Activated CD8-positive, alpha-beta T cell treated with anti-CD3 and anti-CD28 coated beads for 36 hours (primary cell): ENCODE measurements around the gene TMEM127. TPM values are rescaled to one million over a fixed set of nuclear protein-coding genes. Genes with fewer than 3 reads are reported as not detected.

Experiments
- ATAC-seq: fragments of 200-7000 bp; cut with Tn5 transposase; one replicate; pipeline ENCODE4 v1.10.0; 2021; ENCODE audit warnings: mild to moderate bottlenecking, moderate library complexity
- CTCF ChIA-PET: fragments of 350-600 bp; sonication (Branson Sonifier 250); formaldehyde crosslinking; loops from one replicate; lab custom pipeline; 2021; ENCODE audit warnings: antibody characterized with exemption; lab: Charles Lee
- POLR2A ChIA-PET: fragments of 350-600 bp; sonication (Branson Sonifier 250); formaldehyde crosslinking; loops from one replicate; lab custom pipeline; 2021; ENCODE audit warnings: antibody characterized with exemption; lab: Charles Lee
- DNase-seq: peaks from one replicate; pipeline ENCODE4 v3.0.0-alpha.2; 2020
- H3K27ac Mint-ChIP-seq: one replicate; pipeline ENCODE4 v1.8.0; 2021; ENCODE audit warnings: mild to moderate bottlenecking, mixed read lengths
- H3K27me3 Mint-ChIP-seq: one replicate; pipeline ENCODE4 v1.8.0; 2021; ENCODE audit warnings: mixed read lengths
- H3K36me3 Mint-ChIP-seq: one replicate; pipeline ENCODE4 v1.8.0; 2021; ENCODE audit warnings: low read depth, mixed read lengths
- H3K4me1 Mint-ChIP-seq: one replicate; pipeline ENCODE4 v1.8.0; 2021; ENCODE audit warnings: low read depth, mixed read lengths
- H3K4me3 Mint-ChIP-seq: one replicate; pipeline ENCODE4 v1.8.0; 2021; ENCODE audit warnings: mild to moderate bottlenecking, moderate library complexity, mixed read lengths
- H3K9me3 Mint-ChIP-seq: one replicate; pipeline ENCODE4 v1.8.0; 2021; ENCODE audit warnings: mixed read lengths
- CTCF ChIP-seq: fragments of 200-600 bp; IDR thresholded peaks from one replicate; pipeline ENCODE4 v1.8.0; 2022; ENCODE audit warnings: antibody characterized with exemption, mild to moderate bottlenecking
- intact Hi-C: fragments of 100-400 bp; cut with micrococcal nuclease; formaldehyde crosslinking; loops from one replicate; pipeline ENCODE4 v1.10.0; 2022
- total RNA-seq, 2 experiments: library from RNA; stranded (reverse); gene quantifications; one replicate each; pipeline ENCODE4 v1.2.3, GENCODE V29; 2021

Gene TMEM127
- total RNA-seq, 2 experiments from 2014 or later = 13.1 to 15.0 TPM

GRCh38 chr2:96218508-96219131 lies 47.2 kb downstream of the TMEM127 start:
- TF ChIP-seq CTCF = no peak
- DNase-seq (no peak), ATAC-seq (no peak)
- Mint-ChIP-seq H3K27ac (no peak overlapping the region), H3K4me1 (no peaks in the 10 kb centered on the region), H3K27me3 (no peaks in the 10 kb centered on the region), H3K36me3 (no peaks in the 10 kb centered on the region), H3K9me3 (no peaks in the 10 kb centered on the region), H3K4me3 (no peak overlapping the region)
- CTCF ChIA-PET = no interaction called here
- intact Hi-C loops = no loop called here
- POLR2A ChIA-PET = no interaction called here

- DNase-seq (no peak), ATAC-seq (no peak)
- Mint-ChIP-seq H3K27me3 (no peaks in the 10 kb centered on the region), H3K36me3 (no peaks in the 10 kb centered on the region), H3K9me3 (no peaks in the 10 kb centered on the region), H3K4me3 (no peak overlapping the region), H3K27ac (no peak overlapping the region), H3K4me1 (peaks cover 7% of the 10 kb centered on the region)
- TF ChIP-seq CTCF = no peak
- ChIA-PET CTCF (no interaction called here), POLR2A (interaction anchor here (0.7 kb wide), 1 partner anchor 23 kb away, joined by 3 read pairs; no protein-coding TSS in a partner anchor)
- intact Hi-C loops = no loop called here
Measured at GRCh38 chr2:96214554-96214953, 51.2 kb downstream of the TMEM127 start.

- no peaks in the 10 kb centered on the region for H3K27me3 Mint-ChIP-seq
- no peaks in the 10 kb centered on the region for H3K36me3 Mint-ChIP-seq
- intact Hi-C loops = no loop called here
- peaks cover 9% of the 10 kb centered on the region for H3K4me1 Mint-ChIP-seq
- no peak for TF ChIP-seq CTCF
- no peaks in the 10 kb centered on the region for H3K9me3 Mint-ChIP-seq
- ChIA-PET POLR2A (interaction anchor here (0.6 to 1.1 kb wide), 2 partner anchors 11 to 20 kb away, joined by 3 to 4 read pairs; no protein-coding TSS in a partner anchor), CTCF (no interaction called here)
- DNase-seq (no peak), ATAC-seq (no peak)
- no peak overlapping the region for H3K4me3 Mint-ChIP-seq
- no peak overlapping the region for H3K27ac Mint-ChIP-seq
Measured at GRCh38 chr2:96213379-96213778, 52.4 kb downstream of the TMEM127 start.

- CTCF ChIA-PET = no interaction called here
- Mint-ChIP-seq H3K27ac (no peak overlapping the region), H3K9me3 (no peaks in the 10 kb centered on the region), H3K4me1 (peaks cover 9% of the 10 kb centered on the region), H3K36me3 (peaks cover 5% of the 10 kb centered on the region), H3K27me3 (no peaks in the 10 kb centered on the region), H3K4me3 (no peak overlapping the region)
- intact Hi-C loops = no loop called here
- DNase-seq (no peak), ATAC-seq (no peak)
- no peak for TF ChIP-seq CTCF
- POLR2A ChIA-PET = no interaction called here
Measured at GRCh38 chr2:96212339-96212738, 53.5 kb downstream of the TMEM127 start.

- POLR2A ChIA-PET = interaction anchor here (0.6 to 2.4 kb wide), 21 partner anchors 8 to 318 kb away, joined by 3 to 13 read pairs (median 6); partner anchors contain the start of gene CIAO1
- Mint-ChIP-seq H3K27me3 (no peaks in the 10 kb centered on the region), H3K36me3 (peaks cover 27% of the 10 kb centered on the region)
Measured at GRCh38 chr2:96209729-96210085, 56.1 kb downstream of the TMEM127 start.

More at GRCh38 chr2:96209729-96210085, 56.1 kb downstream of the TMEM127 start:
- no peak for TF ChIP-seq CTCF
- DNase-seq (no peak), ATAC-seq (no peak)
- intact Hi-C loops = no loop called here
- H3K4me3 Mint-ChIP-seq = peak overlapping the region; percentile 89
- peak overlapping the region; percentile 91 for H3K27ac Mint-ChIP-seq
- H3K9me3 Mint-ChIP-seq = no peaks in the 10 kb centered on the region
- CTCF ChIA-PET = interaction anchor here (0.7 kb wide), 1 partner anchor 93 kb away, joined by 3 read pairs; no protein-coding TSS in a partner anchor
- H3K4me1 Mint-ChIP-seq = peaks cover 33% of the 10 kb centered on the region
